Posterior vena cava (tissue), 2 donors: ENCODE results near the gene MBOAT1. TPM values are rescaled to one million over a fixed set of nuclear protein-coding genes. Genes with fewer than 3 reads are reported as not detected.
"Not testable (repeated sequence)": the region's sequence is repeated elsewhere in the genome, so short reads cannot be mapped to it uniquely, and the experiment has no call there.

Experiments used
- DNase-seq: peaks from one replicate; pipeline ENCODE4 v3.0.0-alpha.2; 2020; ENCODE audit warnings: low spot score
- intact Hi-C, 2 donors: fragments of 100-400 bp; cut with DNase I; formaldehyde crosslinking; loops; one replicate each; pipeline versions ENCODE4 v1.14.1 to v1.14.2; 2022 to 2023
- total RNA-seq, 2 donors: library from RNA; stranded (reverse); fragmentation: NEBNext Ultra II Directional; extraction: Animal tissue kit (Norgen Biotek cat#: 25700); gene quantifications; one replicate each; pipeline ENCODE4 v1.2.1, GENCODE V29; 2021
- donor health status: DM: yes; HTN: yes; CAD: no.
- donor health status: DM: yes; HTN: yes; CAD: no.

The MBOAT1 gene
- total RNA-seq, 2 donors from 2014 or later: 6.1 to 8.7 TPM

DNA sequence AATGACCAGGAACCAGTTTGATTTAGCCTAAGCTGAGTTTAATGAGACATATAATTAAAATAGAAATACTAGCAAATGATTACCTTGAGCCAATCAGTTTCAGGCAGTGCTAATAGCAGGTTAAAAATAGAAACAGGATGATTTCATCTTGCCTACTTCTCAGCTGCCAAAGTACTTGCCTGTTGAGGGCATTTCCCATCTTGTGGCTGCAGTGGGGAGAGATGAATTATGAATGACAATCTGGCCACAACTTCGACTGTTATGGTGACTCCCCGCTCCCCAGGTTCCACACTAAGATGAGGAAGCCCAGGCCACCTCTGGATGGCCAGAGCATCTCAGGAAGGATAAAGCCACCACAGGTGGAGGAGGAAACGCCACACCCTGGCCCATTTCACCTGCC, 31.3 kb downstream of the MBOAT1 start:
- intact Hi-C loops: loop anchor here in 1 of 2 donors (5.0 kb wide), 1 partner anchor 279 kb away; no protein-coding TSS in a partner anchor
- no peak for DNase-seq

DNA sequence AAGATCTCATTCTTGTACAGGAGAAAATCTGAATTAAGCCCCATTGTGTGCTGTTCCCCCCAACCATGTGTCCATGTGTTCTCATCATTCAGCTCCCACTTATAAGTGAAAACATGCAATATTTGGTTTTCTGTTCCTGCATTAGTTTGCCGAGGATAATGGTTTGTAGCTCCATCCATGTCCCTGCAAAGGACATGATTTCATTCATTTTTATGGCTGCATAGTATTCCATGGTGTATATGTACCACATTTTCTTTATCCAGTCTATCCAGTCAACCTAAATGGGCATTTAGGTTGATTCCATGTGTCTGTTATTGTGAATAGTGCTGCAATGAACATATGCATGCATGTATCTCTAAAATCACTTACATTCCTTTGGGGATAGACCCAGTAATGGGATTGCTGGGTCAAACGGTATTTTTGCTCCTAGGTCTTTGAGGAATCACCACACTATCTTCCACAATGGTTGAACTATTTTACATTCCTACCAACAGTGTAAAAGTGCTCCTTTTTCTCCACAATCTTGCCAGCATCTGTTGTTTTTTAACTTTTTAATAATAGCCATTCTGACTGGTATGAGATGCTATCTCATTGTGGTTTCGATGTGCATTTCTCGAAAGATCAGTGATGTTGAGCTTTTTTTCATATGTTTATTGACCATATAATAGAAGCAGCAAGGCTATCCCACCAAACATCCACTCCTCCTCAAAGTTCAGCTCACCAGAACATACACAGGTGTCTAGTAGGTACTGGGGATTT, 32.8 kb downstream of the MBOAT1 start:
- intact Hi-C loops: loop anchor here in 1 of 2 donors (5.0 kb wide), 1 partner anchor 277 kb away; no protein-coding TSS in a partner anchor
- DNase-seq: not testable (repeated sequence)

DNA sequence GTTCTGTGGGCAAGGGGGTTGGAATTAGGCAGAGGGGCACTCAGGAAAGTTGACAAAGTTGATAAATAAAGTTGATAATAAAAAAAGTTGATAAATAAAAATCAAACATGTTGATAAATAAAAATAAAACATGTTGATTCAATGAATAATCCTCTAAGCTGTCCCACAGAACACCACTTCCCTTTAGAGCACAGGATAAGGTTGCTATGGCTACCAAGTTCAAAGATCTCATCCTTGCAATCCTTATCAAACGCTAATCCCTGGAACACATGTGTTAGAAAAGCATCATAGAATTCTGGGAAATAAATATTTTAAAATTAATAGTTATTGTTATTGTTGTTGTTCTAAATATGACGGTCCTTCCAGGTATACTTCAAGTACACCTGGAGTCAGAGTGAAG, 33.9 kb downstream of the MBOAT1 start:
- intact Hi-C loops: no loop called here
- no peak for DNase-seq

DNA sequence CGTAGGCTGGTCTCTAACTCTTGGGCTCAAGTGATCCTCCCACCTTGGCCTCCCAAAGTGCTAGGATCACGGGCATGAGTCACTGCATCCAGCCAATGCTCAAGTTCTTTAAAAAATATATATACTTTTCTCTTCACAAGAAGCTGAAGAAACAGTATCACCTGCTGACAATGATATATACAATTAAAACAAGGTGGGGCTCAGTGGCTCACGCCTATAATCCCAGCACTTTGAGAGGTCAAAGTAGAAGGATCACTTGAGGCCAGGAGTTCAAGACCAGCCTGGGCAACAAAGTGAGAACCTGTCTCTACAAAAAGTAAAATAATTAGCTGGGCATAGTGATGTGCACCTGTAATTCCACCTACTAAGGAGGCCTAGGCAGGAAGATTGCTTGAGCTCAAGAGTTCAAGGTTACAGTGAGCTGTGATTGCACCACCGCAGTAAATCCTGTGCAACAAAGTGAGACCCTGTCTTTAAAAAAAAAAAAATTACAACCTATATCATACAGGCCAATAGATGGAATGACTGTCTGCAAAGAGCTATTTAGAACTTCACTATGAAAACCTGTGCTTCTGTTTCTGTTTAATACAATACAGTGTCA, 36.4 kb downstream of the MBOAT1 start:
- DNase-seq: no peak
- intact Hi-C loops: no loop called here

DNA sequence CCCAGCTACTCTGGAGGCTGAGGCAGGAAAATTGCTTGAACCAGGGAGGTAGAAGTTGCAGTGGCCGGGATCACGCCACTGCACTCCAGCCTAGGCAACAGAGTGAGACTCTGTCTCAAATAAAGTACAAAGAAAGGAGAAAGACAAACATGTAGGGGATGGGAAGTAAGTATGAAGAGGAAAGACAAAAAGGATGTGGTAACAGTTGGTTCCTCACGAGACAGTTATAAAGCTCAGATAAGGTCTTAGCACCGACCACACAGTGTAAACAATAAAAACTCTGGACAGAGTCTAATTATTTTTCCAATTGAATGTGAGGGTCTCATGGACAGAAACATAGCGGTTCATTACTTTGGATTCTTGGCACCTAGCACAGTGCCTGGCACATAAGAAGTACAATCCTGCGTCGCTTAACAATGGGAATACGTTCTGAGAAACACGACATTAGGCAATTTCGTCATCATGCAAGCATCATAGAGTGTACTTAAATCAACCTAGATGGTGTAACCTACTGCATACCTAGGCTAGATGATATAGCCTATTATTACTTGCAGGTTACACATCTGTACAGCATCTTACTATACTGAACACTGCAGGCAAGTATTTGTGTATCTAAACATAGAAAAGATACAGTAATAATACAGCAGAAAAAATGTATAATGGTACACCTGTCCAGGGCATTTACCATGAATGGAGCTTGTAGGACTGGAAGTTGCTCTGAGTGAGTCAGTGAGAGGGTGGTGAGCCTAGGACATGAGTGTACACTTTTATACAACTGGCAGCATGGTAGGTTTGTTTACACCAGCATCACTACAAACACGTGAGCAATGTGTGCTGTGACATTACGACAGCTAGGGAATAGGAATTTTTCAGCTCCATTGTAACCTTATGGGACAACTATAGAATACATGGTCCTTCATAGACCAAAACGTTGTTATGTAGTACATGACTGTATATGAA, 38.2 kb downstream of the MBOAT1 start:
- intact Hi-C loops: no loop called here
- DNase-seq: no peak

DNA sequence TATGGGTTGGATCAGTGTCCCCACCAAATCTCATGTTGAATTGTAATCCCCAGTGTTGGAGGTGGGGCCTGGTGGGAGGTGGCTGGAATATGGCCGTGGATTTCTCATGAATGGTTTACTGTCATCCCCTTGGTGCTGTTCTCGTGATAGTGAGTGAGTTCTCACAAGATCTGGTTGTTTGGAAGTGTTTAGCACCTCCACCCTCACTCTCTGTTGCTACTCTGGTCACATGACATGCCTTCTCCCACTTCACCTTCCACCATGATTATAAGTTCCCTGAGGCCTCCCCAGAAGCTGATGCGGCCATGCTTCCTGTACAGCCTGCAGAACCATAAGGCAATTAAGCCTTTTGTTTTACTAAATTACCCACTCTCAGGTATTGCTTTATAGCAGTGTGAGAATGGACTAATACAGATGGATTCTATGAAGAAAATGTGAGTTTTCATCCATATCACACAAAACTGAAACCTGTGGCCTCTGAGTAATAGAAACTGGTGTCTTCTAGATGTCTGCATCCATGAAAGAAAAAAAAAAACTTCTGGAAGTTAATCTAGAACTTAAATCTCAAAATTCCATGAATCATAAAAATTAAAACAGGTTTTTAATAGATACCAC, 39.3 kb downstream of the MBOAT1 start:
- no peak for DNase-seq
- intact Hi-C loops: no loop called here

DNA sequence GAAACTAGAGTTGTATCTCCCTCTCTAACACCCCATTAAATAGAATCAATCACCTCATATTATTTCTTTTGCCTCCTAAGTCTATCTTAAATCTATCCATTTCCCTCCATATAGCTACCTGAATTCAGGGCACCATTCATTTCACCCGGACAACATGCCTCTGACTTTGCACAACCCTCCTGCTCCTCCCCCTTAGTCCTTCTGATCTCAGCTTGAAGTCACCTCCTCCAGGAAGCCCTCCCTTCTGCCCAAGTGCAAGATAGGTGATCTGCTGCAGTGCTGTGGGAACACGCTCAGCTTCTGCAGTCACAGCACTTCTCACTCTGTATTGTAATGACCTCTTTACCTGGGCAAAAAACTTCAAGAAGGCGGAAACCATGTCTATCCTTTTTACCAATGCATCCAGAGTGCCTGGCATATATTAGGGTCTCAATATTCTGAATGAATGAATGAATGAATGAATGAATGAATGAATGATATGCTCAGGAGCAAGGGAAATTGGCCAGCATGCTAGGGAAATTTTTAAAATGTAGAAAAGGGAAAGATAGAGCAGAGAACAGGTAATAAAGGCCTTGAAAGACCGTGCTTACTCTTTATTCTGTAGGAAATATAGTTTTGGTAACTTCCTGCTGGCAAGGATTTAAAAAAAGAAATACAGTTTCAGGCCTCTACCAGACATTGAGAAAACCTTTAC, 41.7 kb downstream of the MBOAT1 start:
- intact Hi-C loops: no loop called here
- no peak for DNase-seq

DNA sequence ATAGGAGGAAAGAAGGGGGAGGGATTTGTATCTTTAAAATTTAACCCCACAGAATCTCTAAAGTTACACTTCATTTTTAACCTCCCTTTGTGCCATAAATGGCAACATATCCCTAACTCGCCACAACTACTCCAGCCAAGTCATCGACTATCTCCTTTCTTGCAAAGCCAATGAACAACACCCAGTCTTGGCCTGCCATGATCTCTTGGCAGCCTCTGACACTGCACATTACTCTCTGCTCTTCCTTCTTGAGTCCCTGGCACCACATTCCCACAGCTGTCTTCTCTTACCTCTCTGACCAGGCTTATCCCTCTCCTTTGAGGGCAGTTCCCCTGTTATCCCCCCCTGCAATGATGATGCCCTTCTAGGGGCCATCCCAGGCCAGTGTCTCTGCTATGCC, 42.5 kb downstream of the MBOAT1 start:
- DNase-seq: no peak
- intact Hi-C loops: no loop called here

DNA sequence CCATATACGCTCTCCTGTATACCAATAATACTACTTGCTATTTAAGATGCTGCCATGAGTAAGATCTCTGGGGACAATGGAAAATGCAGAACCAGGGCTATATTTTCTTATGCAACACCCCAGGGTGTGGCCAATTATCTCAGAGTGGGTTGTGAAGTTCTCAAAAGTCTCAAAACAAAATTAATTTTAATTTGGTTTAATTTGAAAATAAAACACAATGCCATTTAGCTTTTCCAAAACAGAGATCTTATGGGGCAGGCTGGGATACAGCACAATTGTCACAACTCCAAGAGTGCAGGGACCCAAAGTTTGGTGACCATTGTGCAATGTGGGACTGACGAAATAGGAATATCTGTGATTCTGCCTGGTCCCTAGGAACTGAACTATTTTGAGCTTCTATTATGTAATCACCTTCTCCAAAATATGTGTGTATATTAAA, 43.1 kb downstream of the MBOAT1 start:
- intact Hi-C loops: no loop called here
- no peak for DNase-seq

DNA sequence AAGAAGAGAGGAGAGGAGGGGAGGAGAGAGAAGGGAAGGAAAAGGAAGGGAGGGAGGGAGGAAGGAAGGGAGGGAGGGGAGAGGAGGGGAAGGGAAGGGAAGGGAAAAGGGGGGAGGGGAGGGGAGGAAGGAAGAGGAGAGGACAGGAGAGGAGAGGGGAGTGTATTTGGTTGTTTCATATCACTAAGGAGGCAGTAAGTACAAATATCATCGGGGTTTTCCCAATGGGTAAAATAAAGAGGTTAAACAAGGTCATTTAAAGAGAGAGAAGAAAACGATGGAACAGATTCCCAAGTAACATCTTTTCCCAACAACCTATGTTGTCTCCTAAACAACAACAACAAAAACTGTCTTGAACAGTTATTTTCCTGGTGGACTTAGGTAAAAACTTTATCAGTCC, 43.6 kb downstream of the MBOAT1 start:
- intact Hi-C loops: no loop called here
- DNase-seq: no peak

DNA sequence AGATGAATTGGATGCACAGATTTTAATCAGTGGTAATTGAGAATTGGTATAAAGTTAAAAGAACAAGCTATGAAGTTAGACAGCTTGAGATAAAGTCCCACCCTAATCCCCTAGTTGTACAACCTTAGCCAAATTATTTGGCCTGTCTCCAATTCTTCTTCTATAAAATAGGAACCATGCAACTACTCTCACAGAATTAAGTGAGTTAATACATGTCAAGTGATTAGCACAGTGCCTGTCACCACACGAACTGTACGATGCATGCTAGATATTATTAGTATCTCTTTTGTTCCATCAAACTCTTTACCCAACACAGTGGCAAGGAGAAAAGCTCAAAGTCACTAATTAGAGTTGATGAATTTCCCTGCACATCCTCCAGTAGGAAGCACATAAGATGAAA, 44.7 kb downstream of the MBOAT1 start:
- DNase-seq: no peak
- intact Hi-C loops: no loop called here

DNA sequence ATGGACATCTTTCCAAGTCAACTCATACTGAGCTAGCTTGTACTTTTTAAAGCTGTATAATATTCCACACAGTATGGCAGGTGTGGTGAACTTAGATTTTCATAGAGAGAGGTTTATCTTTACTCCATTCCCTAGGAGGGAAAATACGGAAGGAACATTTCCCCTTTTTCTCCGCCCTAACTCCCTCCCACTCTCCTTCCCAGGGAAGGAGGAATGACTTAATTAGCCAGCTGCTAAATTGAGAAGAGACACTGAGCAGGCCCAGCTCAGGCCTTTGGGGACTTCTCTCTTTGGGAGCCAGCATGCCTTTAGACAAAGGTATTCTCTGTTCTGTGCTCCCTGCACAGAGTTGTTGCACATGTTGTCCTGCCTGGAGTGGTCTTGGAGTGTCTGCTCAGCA, 46.1 kb downstream of the MBOAT1 start:
- intact Hi-C loops: no loop called here
- DNase-seq: no peak

DNA sequence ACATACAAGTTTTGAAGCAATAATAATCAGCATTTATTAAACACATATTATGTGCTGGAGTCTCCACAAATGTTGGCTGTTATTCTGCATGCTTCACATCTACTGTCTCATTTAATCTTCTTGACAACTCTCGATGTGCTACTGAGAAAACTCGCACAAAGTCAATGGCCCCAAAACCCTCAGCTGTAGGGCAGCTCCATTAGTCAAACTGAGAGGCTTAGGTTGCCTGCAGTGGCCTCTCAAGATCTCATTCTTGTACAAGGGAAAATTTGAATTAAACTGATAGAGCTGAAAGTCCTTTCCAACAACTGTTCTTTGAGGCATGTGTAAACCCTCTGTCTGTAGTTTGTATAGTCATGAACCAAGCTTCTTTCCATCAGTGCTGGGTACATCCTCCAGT, 49.8 kb downstream of the MBOAT1 start:
- no peak for DNase-seq
- intact Hi-C loops: no loop called here

DNA sequence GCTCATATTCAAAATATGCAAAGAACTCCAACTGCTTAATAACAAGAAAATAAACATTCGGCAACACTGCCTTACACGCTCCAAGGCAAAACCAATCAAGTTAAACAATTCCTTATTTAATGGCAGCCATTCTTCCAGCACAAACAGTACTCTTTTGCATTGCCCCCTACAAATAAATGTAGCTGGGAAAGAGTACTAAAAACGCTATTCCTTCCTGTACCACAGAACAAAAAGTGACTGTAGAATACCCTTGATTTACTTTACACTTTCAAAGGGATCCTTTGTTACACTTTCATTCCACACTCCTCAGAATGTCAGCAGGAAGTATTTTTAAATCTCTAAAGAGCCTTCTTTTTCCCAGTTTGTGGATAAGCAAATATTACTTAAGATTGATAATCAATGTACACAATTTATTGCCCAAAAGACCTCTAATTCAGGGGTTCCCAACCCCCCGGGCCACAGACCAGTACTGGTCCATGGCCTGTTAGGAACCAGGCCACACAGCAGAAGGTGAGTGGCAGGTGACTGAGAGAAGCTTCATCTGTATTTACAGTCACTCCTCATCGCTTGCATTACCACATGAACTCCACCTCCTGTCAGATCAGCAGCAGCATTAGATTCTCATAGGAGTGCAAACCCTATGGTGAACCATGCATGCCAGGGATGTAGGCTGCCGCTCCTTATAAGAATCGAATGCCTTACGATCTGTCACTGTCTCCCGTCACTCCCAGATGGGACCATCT, 51.6 kb downstream of the MBOAT1 start:
- no peak for DNase-seq
- intact Hi-C loops: no loop called here

DNA sequence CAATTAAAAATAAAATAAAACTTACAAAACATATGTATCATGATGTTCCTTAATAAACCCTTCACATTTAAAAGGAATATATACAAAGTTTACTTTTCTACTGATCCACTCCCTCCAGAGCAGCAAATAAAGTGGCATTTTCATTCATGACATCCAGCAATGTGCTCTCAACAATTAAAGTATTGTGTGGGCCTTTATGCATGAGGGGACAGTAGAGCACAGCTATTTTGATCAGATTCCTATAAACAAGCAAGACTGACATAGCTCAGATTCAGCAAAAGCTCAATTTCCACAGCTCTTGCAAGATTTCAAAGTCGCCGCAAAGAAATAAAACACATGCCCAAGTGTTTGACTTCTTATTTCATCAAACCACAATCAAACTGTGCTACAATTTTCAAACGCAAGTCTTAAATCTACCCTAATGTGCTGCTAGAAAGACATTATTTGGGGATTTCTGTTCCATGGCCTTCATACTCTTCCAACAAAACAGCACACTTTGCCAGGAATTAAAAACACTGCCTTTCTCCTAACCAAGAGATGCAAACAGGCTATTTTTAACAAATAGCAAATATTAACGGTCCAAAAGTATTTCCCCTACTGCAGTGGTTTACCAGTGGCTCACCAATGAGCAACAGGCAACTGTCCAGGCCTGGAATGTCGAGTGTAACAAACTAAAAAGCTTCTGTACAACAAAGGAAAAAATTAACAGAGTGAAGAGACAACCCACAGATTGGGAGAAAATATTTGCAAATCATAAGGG, 52.3 kb downstream of the MBOAT1 start:
- intact Hi-C loops: no loop called here
- DNase-seq: no peak

DNA sequence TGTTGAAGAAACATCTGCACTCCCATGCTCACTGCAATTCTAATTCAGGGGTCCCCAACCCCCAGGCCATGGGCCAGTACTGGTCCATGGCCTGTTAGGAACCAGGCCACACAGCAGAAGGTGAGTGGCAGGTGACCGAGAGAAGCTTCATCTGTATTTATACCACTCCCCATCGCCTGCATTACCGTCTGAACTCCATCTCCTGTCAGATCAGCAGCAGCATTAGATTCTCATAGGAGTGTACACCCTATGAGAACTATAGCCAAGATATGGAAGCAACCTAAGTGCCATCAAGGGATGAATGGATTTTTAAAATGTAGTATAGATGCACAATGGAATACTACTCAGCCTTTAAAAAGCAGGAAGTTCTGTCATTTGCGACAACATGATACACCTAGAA, 53.2 kb downstream of the MBOAT1 start:
- intact Hi-C loops: no loop called here
- no peak for DNase-seq

DNA sequence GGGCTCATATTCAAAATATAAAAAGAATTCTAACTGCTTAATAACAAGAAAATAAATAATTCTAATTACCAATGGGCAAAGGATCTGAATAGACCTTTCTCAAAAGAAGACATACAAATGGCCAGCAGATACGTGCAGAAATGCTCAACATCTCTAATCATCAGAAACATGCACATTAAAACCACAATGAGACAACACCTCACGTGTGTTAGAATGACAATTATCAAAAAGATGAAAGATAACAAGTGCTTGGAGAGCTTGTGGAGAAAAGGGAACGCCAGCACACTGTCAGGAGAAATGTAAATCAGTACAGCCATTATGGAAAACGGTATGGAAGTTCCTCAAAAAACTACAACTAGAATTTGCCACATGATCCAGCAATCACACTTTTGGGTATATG, 53.6 kb downstream of the MBOAT1 start:
- intact Hi-C loops: no loop called here
- no peak for DNase-seq

DNA sequence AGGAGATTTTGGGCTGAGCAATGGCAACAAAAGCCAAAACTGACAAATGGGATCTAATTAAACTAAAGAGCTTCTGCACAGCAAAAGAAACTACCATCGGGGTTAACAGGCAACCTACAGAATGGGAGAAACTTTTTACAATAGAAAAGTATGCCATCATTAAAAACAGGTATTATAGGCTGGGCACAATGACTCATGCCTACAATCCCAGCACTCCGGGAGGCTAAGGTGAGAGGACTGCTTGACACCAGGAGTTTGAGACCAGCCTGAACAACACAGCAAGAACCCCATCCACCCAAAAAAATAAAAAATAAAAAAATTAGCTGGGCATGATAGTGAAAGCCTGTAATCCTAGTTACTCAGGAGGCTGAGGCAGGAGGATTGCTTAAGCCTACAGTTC, 55.4 kb downstream of the MBOAT1 start:
- no peak for DNase-seq
- intact Hi-C loops: no loop called here
